ENCODE data around the gene SSMEM1.
A peak's percentile ranks its signal among the peaks of the same experiment; 100 is the strongest.
"Not testable (repeated sequence)": the region's sequence is repeated elsewhere in the genome, so short reads cannot be mapped to it uniquely, and the experiment has no call there.

The SSMEM1 gene

DNA sequence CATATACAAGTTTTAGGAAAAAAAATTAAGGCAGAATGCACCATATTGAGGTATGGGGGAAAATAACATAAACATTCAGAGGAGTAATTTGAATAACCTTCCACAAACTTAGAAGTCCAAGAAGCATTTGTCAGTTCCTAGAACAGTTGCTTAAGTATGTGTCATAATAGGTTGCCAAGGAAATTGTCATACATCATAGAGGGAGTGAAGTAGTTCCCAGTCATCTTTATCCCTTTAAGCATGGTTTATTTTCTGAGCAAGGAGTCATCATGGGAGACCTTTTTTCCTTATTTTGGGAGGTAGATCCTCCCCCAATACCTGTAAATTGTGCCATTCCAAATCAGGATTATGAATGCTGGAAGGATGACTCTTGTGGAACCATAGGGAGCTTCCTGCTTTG, at the start of gene SSMEM1:
Gene SSMEM1 (plus strand): TSS at position 219 of the 400 bp plus-strand sequence. CDS start 51 bp downstream, at position 270.
- DNase-seq = no peak

GRCh38 chr7:130160023-130160422, 47.6 kb upstream of the SSMEM1 start:
- no peak for DNase-seq

- DNase-seq = no peak
Observed at GRCh38 chr7:130160455-130160854, 47.2 kb upstream of the SSMEM1 start.

DNA sequence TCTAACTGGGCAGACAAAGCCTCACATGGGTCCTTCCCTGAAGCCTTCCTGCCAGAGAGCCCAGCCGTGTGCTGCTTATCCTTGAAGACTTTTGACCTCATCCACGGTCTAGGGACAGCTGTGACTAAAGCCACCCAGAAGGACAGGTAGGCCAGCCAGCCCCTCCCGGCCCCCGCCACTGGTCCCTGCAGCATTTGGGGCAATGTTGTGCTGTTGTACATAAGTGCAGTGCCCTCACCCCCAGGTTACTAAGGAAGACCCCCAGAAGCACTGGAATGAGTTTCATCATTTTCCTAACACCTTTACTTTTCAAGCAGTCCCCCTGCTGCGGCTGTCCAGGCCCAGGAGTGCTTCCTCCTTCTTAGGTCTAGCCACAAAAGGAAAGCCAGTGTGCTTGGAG, 45.5 kb upstream of the SSMEM1 start:
- no peak for DNase-seq

DNA sequence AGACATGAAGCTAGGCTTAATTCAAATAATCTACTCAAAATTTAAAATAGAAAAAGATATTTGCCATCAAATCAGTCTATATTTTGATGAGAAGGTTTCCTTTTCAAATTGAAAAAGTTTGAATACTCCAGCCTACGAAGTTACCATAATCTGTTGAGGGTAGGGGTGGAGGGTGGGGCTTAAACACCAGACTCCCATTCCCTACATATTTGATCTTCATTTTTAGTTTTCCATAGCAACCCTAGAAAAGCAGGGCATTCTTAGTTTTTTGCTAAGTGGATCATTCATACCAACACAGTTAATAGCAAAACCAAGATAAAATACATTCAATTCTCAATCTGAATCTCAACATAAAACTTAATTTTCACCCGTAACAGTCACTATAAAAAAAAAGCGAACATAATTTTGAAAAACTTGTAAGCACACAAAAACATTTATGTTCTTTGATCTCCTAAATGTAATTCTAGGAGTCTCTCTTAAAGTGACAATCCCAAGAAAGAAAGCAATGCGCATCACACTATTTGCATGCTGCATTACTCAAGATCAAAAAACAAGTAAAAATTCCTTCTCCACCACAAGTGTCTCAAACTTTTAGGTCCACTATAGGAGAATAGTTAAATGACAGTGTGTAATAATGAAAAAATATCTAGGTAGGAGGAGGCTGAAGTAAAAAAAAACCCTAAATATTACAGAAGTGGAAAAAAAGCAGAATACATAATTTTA, 33.3 kb upstream of the SSMEM1 start:
- no peak for DNase-seq

DNA sequence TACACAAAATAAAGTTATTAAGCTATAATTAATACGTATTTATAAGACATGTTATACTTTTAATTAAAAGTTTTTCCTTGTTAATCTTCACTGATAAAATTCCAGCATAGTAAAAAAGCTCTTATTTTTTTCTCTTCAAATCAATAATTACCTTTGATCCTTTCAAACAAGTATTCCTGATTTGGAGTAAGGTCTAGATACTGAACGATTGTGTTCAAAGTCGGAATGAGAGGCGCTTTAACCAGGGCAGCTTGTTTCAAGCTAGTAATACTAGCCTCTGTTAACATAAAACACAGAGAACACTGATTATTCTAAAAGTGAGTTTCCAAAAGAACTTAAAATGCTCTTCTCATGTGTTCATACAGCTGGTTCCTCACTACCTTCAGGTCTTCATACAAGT, 29.4 kb upstream of the SSMEM1 start:
- DNase-seq = no peak

DNA sequence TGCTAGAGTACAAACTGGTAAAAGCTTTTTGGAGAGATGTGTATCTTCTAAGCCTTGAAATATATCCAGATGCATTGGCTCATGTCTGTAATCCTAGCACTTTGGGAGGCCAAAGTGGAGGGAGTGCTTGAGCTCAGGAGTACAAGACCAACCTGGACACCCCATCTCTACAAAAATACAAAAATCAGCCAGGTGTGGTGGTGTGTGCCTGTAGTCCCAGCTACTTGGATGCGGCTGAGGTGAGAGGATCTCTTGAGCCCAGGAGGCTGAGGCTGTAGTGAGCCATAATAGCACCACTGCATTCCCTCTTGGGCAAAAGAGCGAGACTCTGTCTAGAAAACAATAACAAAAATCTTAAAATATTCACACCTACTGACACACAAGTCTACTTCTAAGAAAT, 28.0 kb upstream of the SSMEM1 start:
- DNase-seq = no peak

- DNase-seq = no peak
Observed at GRCh38 chr7:130180571-130181262, 26.9 kb upstream of the SSMEM1 start.

DNA sequence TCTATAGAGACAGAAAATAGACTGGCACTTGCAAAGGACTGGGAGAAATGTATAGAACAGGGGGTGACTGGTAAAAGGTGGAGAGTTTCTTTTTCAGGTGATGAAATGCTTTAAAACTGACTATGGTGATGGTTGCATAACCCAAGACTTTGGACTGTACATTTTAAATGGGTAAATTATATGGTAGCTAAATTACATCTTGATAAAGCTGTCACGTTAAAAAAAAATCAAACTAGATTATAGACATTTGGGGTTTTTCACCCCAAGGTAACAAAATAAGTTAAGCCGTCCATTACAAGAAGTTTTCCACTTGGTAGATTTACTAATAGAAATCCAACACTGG, 26.4 kb upstream of the SSMEM1 start:
- DNase-seq = no peak

- DNase-seq = no peak
Observed at GRCh38 chr7:130182990-130183389, 24.7 kb upstream of the SSMEM1 start.

GRCh38 chr7:130184349-130184748, 23.3 kb upstream of the SSMEM1 start:
- not testable (repeated sequence) for DNase-seq

DNA sequence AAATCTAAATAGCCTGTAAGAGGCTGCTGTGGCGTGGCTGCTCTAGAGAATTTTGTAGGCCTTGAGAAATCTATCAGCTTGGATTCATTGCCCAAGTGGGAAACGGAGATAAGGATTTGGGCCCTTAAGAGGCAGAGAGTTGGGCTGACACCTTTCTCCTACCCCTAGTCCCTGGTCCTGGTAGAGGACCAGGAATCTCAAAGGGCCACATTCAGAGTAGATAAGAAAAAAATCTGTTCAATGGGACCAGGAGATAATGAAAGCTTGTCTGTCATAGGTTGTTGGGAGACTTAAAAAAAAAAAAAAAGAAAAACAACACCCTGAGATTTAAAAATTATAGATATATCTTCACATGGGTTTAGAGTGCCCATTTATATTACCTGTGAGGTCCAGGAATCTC, 20.3 kb upstream of the SSMEM1 start:
- no peak for DNase-seq

- no peak for DNase-seq
Observed at GRCh38 chr7:130189343-130189742, 18.3 kb upstream of the SSMEM1 start.

- DNase-seq = no peak
Observed at GRCh38 chr7:130191791-130192190, 15.9 kb upstream of the SSMEM1 start.

DNA sequence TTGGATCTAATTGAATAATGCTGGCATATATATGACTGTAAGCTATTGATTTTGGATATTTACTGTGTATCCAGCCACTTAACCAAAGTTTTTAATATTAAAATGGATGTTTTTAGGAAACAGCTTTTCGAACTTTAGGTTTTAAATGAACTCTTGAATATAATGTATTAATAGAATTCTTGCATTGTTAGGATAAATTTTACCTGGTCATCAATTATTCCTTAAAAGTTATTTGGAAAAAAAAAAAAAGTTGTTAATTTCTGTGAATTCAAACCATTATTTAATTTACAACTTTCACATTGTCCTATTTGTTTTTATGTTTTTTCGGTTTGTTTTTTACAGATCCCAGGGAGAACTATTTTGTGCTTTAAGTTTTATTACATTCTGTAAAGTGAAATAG, 12.3 kb upstream of the SSMEM1 start:
- DNase-seq = no peak

GRCh38 chr7:130196476-130196875, 11.2 kb upstream of the SSMEM1 start:
- DNase-seq = no peak

DNA sequence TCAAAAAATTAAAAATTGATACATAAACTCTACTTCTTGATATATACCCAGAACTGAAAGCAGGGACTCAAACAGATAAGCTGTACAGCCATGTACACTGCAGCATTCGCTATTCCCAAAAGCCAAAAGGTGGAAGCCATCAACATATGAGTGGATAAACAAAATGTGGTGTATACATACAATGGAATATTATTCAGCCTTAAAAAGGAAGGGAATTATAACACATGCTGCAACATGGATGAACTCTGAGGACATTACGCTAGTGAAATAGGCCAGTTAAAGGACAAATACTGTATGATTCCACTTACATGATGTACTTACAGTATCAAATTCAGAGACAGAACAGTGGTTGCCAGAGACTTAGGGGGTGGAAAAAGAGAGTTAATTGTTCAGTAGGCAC, 10.6 kb upstream of the SSMEM1 start:
- DNase-seq = no peak

GRCh38 chr7:130201796-130202195, 5.9 kb upstream of the SSMEM1 start:
- no peak for DNase-seq

DNA sequence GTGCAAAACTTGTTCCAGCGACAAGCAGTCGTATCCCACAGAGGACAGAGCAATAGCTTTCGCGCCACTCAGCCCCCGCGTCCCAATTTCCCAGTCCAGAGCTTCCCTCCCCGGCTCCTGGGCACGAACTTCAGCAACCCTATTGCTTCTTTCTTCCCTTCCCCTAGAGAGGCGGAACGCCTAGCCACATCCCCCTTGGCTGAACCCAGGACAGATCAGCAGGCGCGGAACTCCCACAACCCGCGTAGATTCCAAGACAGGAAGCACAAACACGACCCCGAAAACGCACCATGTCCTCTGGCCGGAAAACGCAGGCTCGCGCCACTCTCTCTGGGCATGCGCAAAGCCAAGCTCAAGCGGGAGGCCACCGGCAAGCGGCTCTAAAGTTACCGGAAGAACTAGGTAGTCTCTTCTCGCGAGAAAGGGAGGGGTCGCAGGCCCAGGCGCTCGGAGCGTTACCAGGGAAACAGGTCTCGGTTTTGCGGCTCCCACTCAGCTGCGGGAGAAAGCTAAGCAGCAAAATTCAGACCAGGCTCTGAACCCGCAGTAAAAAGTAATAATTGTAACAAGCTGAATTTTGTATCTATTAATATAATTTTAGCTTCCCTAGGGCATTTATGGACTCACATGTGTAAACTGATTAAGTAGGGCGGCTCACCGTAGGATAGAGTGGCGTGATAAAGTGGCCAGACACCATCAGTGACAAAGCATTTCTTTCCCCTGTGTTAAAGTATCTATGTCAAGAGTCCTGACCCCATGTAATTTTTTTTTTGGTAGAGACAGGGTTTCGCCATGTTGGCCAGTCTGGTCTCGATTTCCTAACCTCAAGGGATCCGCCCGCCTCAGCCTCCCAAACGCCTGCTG, 2.3 kb upstream of the SSMEM1 start, which contains the start of gene TMEM209:
Gene TMEM209 (minus strand): TSS at position 323 of the 864 bp plus-strand sequence. CDS start 31 bp downstream, at position 292.
- peak; percentile 98 for DNase-seq

GRCh38 chr7:130207033-130207432, 627 bp upstream of the SSMEM1 start:
- no peak for DNase-seq

DNA sequence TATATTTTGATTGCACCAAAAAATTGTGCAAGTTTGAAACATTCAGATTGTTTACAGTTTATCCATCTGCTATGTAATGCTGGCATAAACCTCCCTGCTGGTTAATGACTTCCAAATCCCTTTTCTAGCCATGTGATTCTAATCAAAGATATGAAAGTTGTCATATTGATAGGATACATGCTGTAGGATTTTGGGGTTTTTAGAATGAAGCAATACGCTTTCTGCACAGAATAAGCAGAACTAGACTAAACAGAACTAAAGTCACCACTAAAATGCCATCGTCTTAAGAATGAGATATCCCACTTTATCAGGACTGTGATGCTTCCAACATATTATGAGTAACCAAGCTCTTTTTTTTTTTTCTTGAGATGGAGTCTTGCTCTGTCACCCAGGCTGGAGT, 856 bp downstream of the SSMEM1 start:
- DNase-seq = no peak

- no peak for DNase-seq
Observed at GRCh38 chr7:130210181-130210935, 2.7 kb downstream of the SSMEM1 start.

- no peak for DNase-seq
Observed at GRCh38 chr7:130213828-130214227, 6.2 kb downstream of the SSMEM1 start.
